Naive B cell (primary cell): ENCODE results near the gene CCDC158. TPM values are rescaled to one million over a fixed set of nuclear protein-coding genes. Genes with fewer than 3 reads are reported as not detected.
"Not testable (repeated sequence)": the region's sequence is repeated elsewhere in the genome, so short reads cannot be mapped to it uniquely, and the experiment has no call there.

Source experiments
- ATAC-seq, 2 donors: fragments of 150-1000 bp; cut with Tn5 transposase; 2 replicates each; pipeline ENCODE4 v1.10.0; 2021; ENCODE audit warnings: low read depth in 2 of 2, mild to moderate bottlenecking in 2 of 2, moderate library complexity in 2 of 2
- DNase-seq: peaks from one replicate; pipeline ENCODE4 v3.0.0; 2022
- H3K27ac Mint-ChIP-seq, 6 donors: one replicate each; pipeline ENCODE4 v1.8.0; 2020 to 2022; ENCODE audit warnings: mild to moderate bottlenecking in 6 of 6, mixed read lengths in 6 of 6, moderate library complexity in 5 of 6, inconsistent platforms in 2 of 6
- H3K27me3 Mint-ChIP-seq, 3 donors: one replicate each; pipeline ENCODE4 v1.8.0; 2021 to 2022; ENCODE audit warnings: mixed read lengths in 3 of 3, mild to moderate bottlenecking in 1 of 3
- H3K36me3 Mint-ChIP-seq, 2 donors: one replicate each; pipeline ENCODE4 v1.8.0; 2020 to 2022; ENCODE audit warnings: mixed read lengths in 2 of 2, inconsistent platforms in 1 of 2, mild to moderate bottlenecking in 1 of 2
- H3K4me1 Mint-ChIP-seq, 3 donors: one replicate each; pipeline ENCODE4 v1.8.0; 2020 to 2022; ENCODE audit warnings: mixed read lengths in 3 of 3, inconsistent platforms in 1 of 3, mild to moderate bottlenecking in 1 of 3, moderate library complexity in 1 of 3
- H3K4me3 Mint-ChIP-seq, 8 donors: one replicate each; pipeline ENCODE4 v1.8.0; 2020 to 2022; ENCODE audit warnings: mild to moderate bottlenecking in 8 of 8, mixed read lengths in 8 of 8, moderate library complexity in 8 of 8, inconsistent platforms in 2 of 8
- H3K9me3 Mint-ChIP-seq, 7 donors: one replicate each; pipeline ENCODE4 v1.8.0; 2020 to 2022; ENCODE audit warnings: mixed read lengths in 7 of 7, mild to moderate bottlenecking in 5 of 7, inconsistent platforms in 2 of 7, moderate library complexity in 1 of 7
- polyA plus RNA-seq, 6 donors: library from polyadenylated mRNA; unstranded; fragments of 300-500 nt; fragmentation: Illumina TruSeq; gene quantifications; one replicate each; pipeline ENCODE4 v1.2.3, GENCODE V29; 2021; ENCODE audit warnings: low read depth in 6 of 6

The CCDC158 gene
- polyA plus RNA-seq, result not detected

- peaks cover 24 to 48% (median 31%) of the 10 kb centered on the region in 3 donors for H3K27me3 Mint-ChIP-seq
- peak within 1 kb of the TSS; percentile 37 to 83 (median 79) for H3K4me3 Mint-ChIP-seq
- DNase-seq (no peak), ATAC-seq (peak; percentile 48 to 73)
- no peaks in the 10 kb centered on the region for H3K36me3 Mint-ChIP-seq
- H3K27ac Mint-ChIP-seq, result peak within 1 kb of the TSS in 2 of 6 donors; percentile 42 to 63
- H3K9me3 Mint-ChIP-seq, result peaks cover 0 to 4% (median 0%) of the 10 kb centered on the region in 7 donors
- H3K4me1 Mint-ChIP-seq, result peaks cover 8 to 14% (median 13%) of the 10 kb centered on the region in 3 donors
These were observed at the start of gene CCDC158 for GRCh38 chr4:76420762-76421581. CCDC158 (minus strand) TSS chr4:76421141; CDS start chr4:76403207, 17,934 bp downstream.

- DNase-seq (no peak), ATAC-seq (no peak)
- Mint-ChIP-seq H3K27ac (no peak overlapping the region), H3K27me3 (peaks cover 0 to 11% (median 0%) of the 10 kb centered on the region in 3 donors), H3K4me3 (no peak overlapping the region), H3K4me1 (no peaks in the 10 kb centered on the region), H3K36me3 (no peaks in the 10 kb centered on the region), H3K9me3 (peaks cover 0 to 5% (median 0%) of the 10 kb centered on the region in 7 donors)
These were observed 49.6 kb upstream of the CCDC158 start for GRCh38 chr4:76470532-76470931.

- no peak overlapping the region for H3K27ac Mint-ChIP-seq
- H3K27me3 Mint-ChIP-seq, result peaks cover 0 to 9% (median 0%) of the 10 kb centered on the region in 3 donors
- peaks cover 0 to 5% (median 0%) of the 10 kb centered on the region in 7 donors for H3K9me3 Mint-ChIP-seq
- no peaks in the 10 kb centered on the region for H3K36me3 Mint-ChIP-seq
- ATAC-seq (no peak), DNase-seq (no peak)
- H3K4me3 Mint-ChIP-seq, result no peak overlapping the region
- H3K4me1 Mint-ChIP-seq, result no peaks in the 10 kb centered on the region
These were observed 49.1 kb upstream of the CCDC158 start for GRCh38 chr4:76470064-76470463.

GRCh38 chr4:76463568-76463967 lies 42.6 kb upstream of the CCDC158 start:
- Mint-ChIP-seq H3K27me3 (peaks cover 0 to 6% (median 6%) of the 10 kb centered on the region in 3 donors), H3K4me3 (no peak overlapping the region), H3K9me3 (peaks cover 8 to 28% (median 21%) of the 10 kb centered on the region in 7 donors), H3K27ac (no peak overlapping the region), H3K36me3 (peaks cover 5 to 12% of the 10 kb centered on the region in 2 donors), H3K4me1 (no peaks in the 10 kb centered on the region)
- no peak for ATAC-seq
- DNase-seq, result no peak

GRCh38 chr4:76459291-76459723 lies 38.4 kb upstream of the CCDC158 start:
- no peak for ATAC-seq
- H3K4me1 Mint-ChIP-seq, result no peaks in the 10 kb centered on the region
- no peak overlapping the region for H3K27ac Mint-ChIP-seq
- peaks cover 5 to 6% (median 6%) of the 10 kb centered on the region in 3 donors for H3K27me3 Mint-ChIP-seq
- peaks cover 0 to 12% of the 10 kb centered on the region in 2 donors for H3K36me3 Mint-ChIP-seq
- no peak for DNase-seq
- H3K4me3 Mint-ChIP-seq, result no peak overlapping the region
- peaks cover 8 to 21% (median 15%) of the 10 kb centered on the region in 7 donors for H3K9me3 Mint-ChIP-seq

GRCh38 chr4:76458825-76459224 lies 37.9 kb upstream of the CCDC158 start:
- ATAC-seq (no peak), DNase-seq (no peak)
- peaks cover 5 to 6% (median 6%) of the 10 kb centered on the region in 3 donors for H3K27me3 Mint-ChIP-seq
- no peaks in the 10 kb centered on the region for H3K4me1 Mint-ChIP-seq
- no peak overlapping the region for H3K4me3 Mint-ChIP-seq
- H3K9me3 Mint-ChIP-seq, result peaks cover 7 to 17% (median 13%) of the 10 kb centered on the region in 7 donors
- no peak overlapping the region for H3K27ac Mint-ChIP-seq
- H3K36me3 Mint-ChIP-seq, result peaks cover 0 to 12% of the 10 kb centered on the region in 2 donors

GRCh38 chr4:76458297-76458696 lies 37.4 kb upstream of the CCDC158 start:
- peaks cover 3 to 12% (median 8%) of the 10 kb centered on the region in 7 donors for H3K9me3 Mint-ChIP-seq
- peaks cover 0 to 9% of the 10 kb centered on the region in 2 donors for H3K36me3 Mint-ChIP-seq
- H3K4me3 Mint-ChIP-seq, result no peak overlapping the region
- peaks cover 5 to 6% (median 6%) of the 10 kb centered on the region in 3 donors for H3K27me3 Mint-ChIP-seq
- no peak for ATAC-seq
- no peak for DNase-seq
- no peak overlapping the region for H3K27ac Mint-ChIP-seq
- H3K4me1 Mint-ChIP-seq, result no peaks in the 10 kb centered on the region

- Mint-ChIP-seq H3K9me3 (peaks cover 2 to 8% (median 4%) of the 10 kb centered on the region in 7 donors), H3K27ac (no peak overlapping the region), H3K4me1 (no peaks in the 10 kb centered on the region), H3K4me3 (no peak overlapping the region), H3K27me3 (peaks cover 4 to 6% (median 5%) of the 10 kb centered on the region in 3 donors), H3K36me3 (peaks cover 0 to 5% of the 10 kb centered on the region in 2 donors)
- DNase-seq (no peak), ATAC-seq (no peak)
These were observed 36.9 kb upstream of the CCDC158 start for GRCh38 chr4:76457885-76458284.

- not testable (repeated sequence) for H3K27ac Mint-ChIP-seq, DNase-seq, H3K4me3 Mint-ChIP-seq, H3K9me3 Mint-ChIP-seq, H3K27me3 Mint-ChIP-seq, H3K4me1 Mint-ChIP-seq, H3K36me3 Mint-ChIP-seq, ATAC-seq
These were observed 33.1 kb upstream of the CCDC158 start for GRCh38 chr4:76454073-76454472.

GRCh38 chr4:76453232-76453631 lies 32.3 kb upstream of the CCDC158 start:
- H3K9me3 Mint-ChIP-seq, result no peaks in the 10 kb centered on the region
- H3K27ac Mint-ChIP-seq, result no peak overlapping the region
- ATAC-seq (no peak), DNase-seq (no peak)
- no peaks in the 10 kb centered on the region for H3K4me1 Mint-ChIP-seq
- H3K27me3 Mint-ChIP-seq, result peaks cover 0 to 6% (median 5%) of the 10 kb centered on the region in 3 donors
- H3K36me3 Mint-ChIP-seq, result no peaks in the 10 kb centered on the region
- no peak overlapping the region for H3K4me3 Mint-ChIP-seq

- no peak for DNase-seq
- Mint-ChIP-seq H3K4me3 (no peak overlapping the region), H3K27ac (no peak overlapping the region), H3K27me3 (no peaks in the 10 kb centered on the region), H3K4me1 (no peaks in the 10 kb centered on the region), H3K9me3 (no peaks in the 10 kb centered on the region), H3K36me3 (no peaks in the 10 kb centered on the region)
- no peak for ATAC-seq
These were observed 28.9 kb upstream of the CCDC158 start for GRCh38 chr4:76449833-76450232.

GRCh38 chr4:76449362-76449767 lies 28.4 kb upstream of the CCDC158 start:
- no peaks in the 10 kb centered on the region for H3K36me3 Mint-ChIP-seq
- no peak overlapping the region for H3K27ac Mint-ChIP-seq
- no peaks in the 10 kb centered on the region for H3K9me3 Mint-ChIP-seq
- DNase-seq, result no peak
- H3K4me1 Mint-ChIP-seq, result no peaks in the 10 kb centered on the region
- no peak overlapping the region for H3K4me3 Mint-ChIP-seq
- H3K27me3 Mint-ChIP-seq, result no peaks in the 10 kb centered on the region
- ATAC-seq, result no peak

- Mint-ChIP-seq H3K27ac (peak overlapping the region in 1 of 6 donors; percentile 21), H3K27me3 (no peaks in the 10 kb centered on the region), H3K36me3 (no peaks in the 10 kb centered on the region), H3K4me1 (no peaks in the 10 kb centered on the region), H3K4me3 (no peak overlapping the region), H3K9me3 (no peaks in the 10 kb centered on the region)
- no peak for ATAC-seq
- no peak for DNase-seq
These were observed 27.3 kb upstream of the CCDC158 start for GRCh38 chr4:76448211-76448610.

GRCh38 chr4:76447393-76447851 lies 26.5 kb upstream of the CCDC158 start:
- no peaks in the 10 kb centered on the region for H3K27me3 Mint-ChIP-seq
- no peak overlapping the region for H3K27ac Mint-ChIP-seq
- no peak for ATAC-seq
- H3K36me3 Mint-ChIP-seq, result no peaks in the 10 kb centered on the region
- no peaks in the 10 kb centered on the region for H3K4me1 Mint-ChIP-seq
- no peaks in the 10 kb centered on the region for H3K9me3 Mint-ChIP-seq
- no peak for DNase-seq
- no peak overlapping the region for H3K4me3 Mint-ChIP-seq
